ENCODE measurements around the gene APOA4. TPM values are rescaled to one million over a fixed set of nuclear protein-coding genes. Genes with fewer than 3 reads are reported as not detected.

Gene APOA4
- total RNA-seq, 2 donors from 2014 or later: 0.35 to 0.38 TPM

DNA sequence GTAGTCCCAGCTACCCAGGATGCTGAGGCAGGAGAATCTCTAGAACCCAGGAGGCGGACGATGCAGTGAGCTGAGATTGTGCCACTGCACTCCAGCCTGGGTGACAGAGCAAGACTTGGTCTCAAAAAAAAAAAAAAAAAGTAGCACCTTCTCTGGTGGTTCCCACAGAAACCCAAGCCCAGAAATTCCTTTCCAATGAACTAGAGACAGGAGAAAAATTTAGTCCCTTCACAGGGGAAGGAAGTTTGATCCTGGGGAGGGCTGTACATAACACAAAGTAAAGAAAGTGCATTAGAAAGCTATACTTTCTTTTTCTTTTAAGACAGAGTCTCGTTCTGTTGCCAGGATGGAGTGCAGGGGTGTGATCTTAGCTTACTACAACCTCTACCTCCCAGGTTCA is 39.8 kb upstream of the APOA4 start:
- H3K27ac ChIP-seq (ENCODE audit: low read depth, low read length): no peak overlapping the region
- TF ChIP-seq, protein P1, sequence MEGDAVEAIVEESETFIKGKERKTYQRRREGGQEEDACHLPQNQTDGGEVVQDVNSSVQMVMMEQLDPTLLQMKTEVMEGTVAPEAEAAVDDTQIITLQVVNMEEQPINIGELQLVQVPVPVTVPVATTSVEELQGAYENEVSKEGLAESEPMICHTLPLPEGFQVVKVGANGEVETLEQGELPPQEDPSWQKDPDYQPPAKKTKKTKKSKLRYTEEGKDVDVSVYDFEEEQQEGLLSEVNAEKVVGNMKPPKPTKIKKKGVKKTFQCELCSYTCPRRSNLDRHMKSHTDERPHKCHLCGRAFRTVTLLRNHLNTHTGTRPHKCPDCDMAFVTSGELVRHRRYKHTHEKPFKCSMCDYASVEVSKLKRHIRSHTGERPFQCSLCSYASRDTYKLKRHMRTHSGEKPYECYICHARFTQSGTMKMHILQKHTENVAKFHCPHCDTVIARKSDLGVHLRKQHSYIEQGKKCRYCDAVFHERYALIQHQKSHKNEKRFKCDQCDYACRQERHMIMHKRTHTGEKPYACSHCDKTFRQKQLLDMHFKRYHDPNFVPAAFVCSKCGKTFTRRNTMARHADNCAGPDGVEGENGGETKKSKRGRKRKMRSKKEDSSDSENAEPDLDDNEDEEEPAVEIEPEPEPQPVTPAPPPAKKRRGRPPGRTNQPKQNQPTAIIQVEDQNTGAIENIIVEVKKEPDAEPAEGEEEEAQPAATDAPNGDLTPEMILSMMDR (conservative IDR thresholded peaks at IDR 0.05): no peak
- peaks cover 6% of the 10 kb centered on the region for H3K4me1 Mint-ChIP-seq
- H3K4me3 ChIP-seq (ENCODE audit: low read length): no peak overlapping the region
- 94 to 98% methylated on average over 2 to 3 of the region's 3 CpGs for WGBS, 2 experiments (ENCODE audit: insufficient coverage in 1 of 2, insufficient read length in 1 of 2)
- H3K9me3 ChIP-seq (ENCODE audit: control insufficient read depth, low read length): no peaks in the 10 kb centered on the region
- no peak overlapping the region for H3K27ac Mint-ChIP-seq
- H3K9me3 Mint-ChIP-seq: no peaks in the 10 kb centered on the region
- peaks cover 85% of the 10 kb centered on the region for H3K36me3 ChIP-seq (ENCODE audit: control insufficient read depth, insufficient read depth, low read length)
- peaks cover 67% of the 10 kb centered on the region for H3K36me3 Mint-ChIP-seq (ENCODE audit: low read depth)
- H3K4me1 ChIP-seq (ENCODE audit: control insufficient read depth, insufficient read depth, low read length): peaks cover 2% of the 10 kb centered on the region
- DNase-seq: no peak
- H3K4me3 Mint-ChIP-seq: no peak overlapping the region
- no peaks in the 10 kb centered on the region for H3K27me3 ChIP-seq (ENCODE audit: control insufficient read depth, insufficient read depth, low read length, poor library complexity, severe bottlenecking)
- no peaks in the 10 kb centered on the region for H3K27me3 Mint-ChIP-seq (ENCODE audit: insufficient read depth)
- no peak overlapping the region for H3K9ac ChIP-seq (ENCODE audit: extremely low read depth, low read length, poor library complexity, severe bottlenecking)

DNA sequence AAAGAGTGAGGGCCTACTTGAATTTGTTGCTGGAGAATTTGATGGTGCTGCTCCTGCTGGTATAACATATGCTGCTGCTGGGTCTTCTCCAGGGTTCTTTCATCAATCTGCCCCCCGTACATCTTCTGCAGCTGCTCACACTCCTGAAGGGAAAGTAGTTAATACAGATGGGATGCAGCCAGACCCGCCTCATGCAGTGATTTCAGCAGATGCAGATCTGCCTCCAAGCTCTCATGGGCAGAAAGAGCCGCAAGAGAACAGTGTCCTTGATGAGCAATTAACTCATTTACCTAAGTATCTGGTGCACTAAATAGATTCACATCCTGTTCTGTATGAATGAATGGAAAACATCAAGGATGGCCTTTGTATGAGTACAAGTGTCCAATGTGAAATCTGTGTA is 39.1 kb upstream of the APOA4 start:
- H3K4me3 Mint-ChIP-seq: no peak overlapping the region
- TF ChIP-seq, protein P1 (conservative IDR thresholded peaks at IDR 0.05): no peak

DNA sequence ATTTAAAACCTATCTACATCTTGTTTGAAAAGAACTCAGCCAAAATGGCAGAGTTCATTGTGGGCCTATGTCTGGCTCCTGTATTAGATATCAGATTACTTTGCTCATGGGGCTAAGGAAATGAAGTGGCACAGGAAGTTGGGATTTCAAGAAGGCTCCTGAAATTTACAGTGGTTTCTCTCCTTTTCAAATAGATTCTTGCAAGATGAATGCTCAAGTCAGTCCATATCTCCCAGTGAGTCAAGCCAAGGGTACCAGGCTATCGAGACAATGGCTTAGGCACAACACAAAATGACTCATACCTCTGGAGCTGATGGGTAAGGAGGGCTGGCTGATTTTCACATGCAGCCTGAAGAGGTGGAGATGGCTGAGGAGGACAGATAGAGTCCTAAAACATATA is 38.4 kb upstream of the APOA4 start:
- H3K36me3 ChIP-seq (ENCODE audit: control insufficient read depth, insufficient read depth, low read length): peaks cover 85% of the 10 kb centered on the region
- 96% methylated on average over 1 of the region's 1 CpG; no CpG with 5 or more reads in 1 of the 2 experiments for WGBS, 2 experiments (ENCODE audit: insufficient coverage in 1 of 2, insufficient read length in 1 of 2)
- TF ChIP-seq, protein P1 (conservative IDR thresholded peaks at IDR 0.05): no peak
- Mint-ChIP-seq H3K27ac (no peak overlapping the region), H3K9me3 (no peaks in the 10 kb centered on the region), H3K4me3 (no peak overlapping the region), H3K4me1 (peaks cover 6% of the 10 kb centered on the region), H3K27me3 (ENCODE audit: insufficient read depth) (no peaks in the 10 kb centered on the region), H3K36me3 (ENCODE audit: low read depth) (peaks cover 66% of the 10 kb centered on the region)
- H3K9ac ChIP-seq (ENCODE audit: extremely low read depth, low read length, poor library complexity, severe bottlenecking): no peak overlapping the region
- no peak for DNase-seq
- H3K27me3 ChIP-seq (ENCODE audit: control insufficient read depth, insufficient read depth, low read length, poor library complexity, severe bottlenecking): no peaks in the 10 kb centered on the region
- no peak overlapping the region for H3K27ac ChIP-seq (ENCODE audit: low read depth, low read length)
- no peak overlapping the region for H3K4me3 ChIP-seq (ENCODE audit: low read length)
- H3K9me3 ChIP-seq (ENCODE audit: control insufficient read depth, low read length): no peaks in the 10 kb centered on the region
- peaks cover 4% of the 10 kb centered on the region for H3K4me1 ChIP-seq (ENCODE audit: control insufficient read depth, insufficient read depth, low read length)

More for the DNA sequence above, 39.1 kb upstream of the APOA4 start:
- Histone ChIP-seq H3K27ac (ENCODE audit: low read depth, low read length) (no peak overlapping the region), H3K9ac (ENCODE audit: extremely low read depth, low read length, poor library complexity, severe bottlenecking) (no peak overlapping the region), H3K36me3 (ENCODE audit: control insufficient read depth, insufficient read depth, low read length) (peaks cover 85% of the 10 kb centered on the region), H3K4me1 (ENCODE audit: control insufficient read depth, insufficient read depth, low read length) (peaks cover 4% of the 10 kb centered on the region), H3K4me3 (ENCODE audit: low read length) (no peak overlapping the region), H3K9me3 (ENCODE audit: control insufficient read depth, low read length) (no peaks in the 10 kb centered on the region), H3K27me3 (ENCODE audit: control insufficient read depth, insufficient read depth, low read length, poor library complexity, severe bottlenecking) (no peaks in the 10 kb centered on the region)
- peaks cover 6% of the 10 kb centered on the region for H3K4me1 Mint-ChIP-seq
- no peaks in the 10 kb centered on the region for H3K9me3 Mint-ChIP-seq
- H3K36me3 Mint-ChIP-seq (ENCODE audit: low read depth): peaks cover 66% of the 10 kb centered on the region
- WGBS, 2 experiments (ENCODE audit: insufficient coverage in 1 of 2, insufficient read length in 1 of 2): 91 to 100% methylated on average over 2 to 3 of the region's 3 CpGs
- no peaks in the 10 kb centered on the region for H3K27me3 Mint-ChIP-seq (ENCODE audit: insufficient read depth)
- DNase-seq: no peak
- no peak overlapping the region for H3K27ac Mint-ChIP-seq
